Measurements from ENCODE around the gene SLC12A7. TPM values are rescaled to one million over a fixed set of nuclear protein-coding genes. Genes with fewer than 3 reads are reported as not detected.

SLC12A7 gene
- total and polyA plus RNA-seq, 2 of the 13 experiments (the other 11 are each of a cell fraction or from before 2014, with no cell fraction given) = 14.0 to 18.5 TPM

DNA sequence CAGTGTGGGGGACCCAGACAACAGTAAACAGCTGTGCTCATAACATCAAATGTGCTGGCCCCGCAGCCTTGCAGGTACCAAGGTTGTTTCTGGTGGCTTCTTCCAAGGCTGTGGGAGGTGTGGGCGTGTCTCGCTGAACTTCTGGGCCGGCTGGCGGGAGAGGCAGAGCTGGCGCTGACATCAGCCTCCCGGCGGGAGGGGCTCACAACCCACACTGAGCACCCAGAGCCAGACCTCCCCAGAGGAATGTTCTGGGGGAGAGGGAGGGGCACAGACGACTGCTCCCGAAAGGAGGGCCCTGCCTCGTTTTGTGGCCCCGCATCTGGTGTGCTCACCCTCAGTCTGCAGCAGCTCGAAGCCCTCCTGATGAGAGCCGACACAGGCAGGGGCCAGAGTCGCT is 6.9 kb upstream of the SLC12A7 start:
- CTCF ChIA-PET (ENCODE audit: low intra/inter-chr PET ratio, low total read pairs) = no interaction called here
- H3K4me3 ChIP-seq (replicated peaks in 1 of 3; ENCODE audit: insufficient read depth in 1 of 3, low read depth in 2 of 3, low read length in 3 of 3) = peak overlapping the region in 2 of 3 experiments; percentile 22 to 62; a peak in 2 of 6 replicates
- no peaks in the 10 kb centered on the region for H3K36me3 ChIP-seq (replicated peaks in 1 of 2; ENCODE audit: control insufficient read depth in 1 of 2, insufficient read depth in 2 of 2, low read length in 2 of 2)
- 0 out of 2 replicates have a peak overlapping the region, but pooled peaks have one; percentile 33 for H3K9ac ChIP-seq (ENCODE audit: insufficient read depth, low read depth, low read length)
- DNase-seq (ENCODE audit: low spot score) = no peak
- H3K79me2 ChIP-seq (ENCODE audit: insufficient read depth, low read length) = no peaks in the 10 kb centered on the region
- 0% methylated on average over 1 of the region's 15 CpGs for WGBS (ENCODE audit: low lambda C conversion rate)
- in situ Hi-C loops (cut with HindIII; ENCODE audit: extremely low pct_ligation_motif_present, low pct_unique_long_range_greater_than_20kb) = no loop called here
- no peaks in the 10 kb centered on the region for H4K20me1 ChIP-seq (ENCODE audit: insufficient read depth, low read length)
- ATAC-seq = peak; percentile 5
- FAIRE-seq = no peak
- no peak overlapping the region for H3K27ac ChIP-seq (ENCODE audit: extremely low read length, insufficient read depth, low read length)
- peaks cover 57% of the 10 kb centered on the region for H3K4me1 ChIP-seq (ENCODE audit: insufficient read depth, low read length)
- peaks cover 28 to 97% of the 10 kb centered on the region in 2 experiments for H3K27me3 ChIP-seq (ENCODE audit: control insufficient read depth in 1 of 2, insufficient read depth in 2 of 2, low read length in 2 of 2)
- 0 out of 2 replicates have a peak, but pooled peaks have one; percentile 41 for TF ChIP-seq EZH2 (conservative IDR thresholded peaks at IDR 0.05; ENCODE audit: low read depth, low read length)
- no peak for TF ChIP-seq CEBPG (CRISPR knock-in tag; IDR thresholded peaks at IDR 0.05)
- TF ChIP-seq DNMT1 (CRISPR knock-in tag; IDR thresholded peaks at IDR 0.05) = no peak
- TF ChIP-seq ZNF530 (CRISPR knock-in tag; IDR thresholded peaks at IDR 0.05; ENCODE audit: low read depth) = no peak
- TF ChIP-seq ZFP90 (CRISPR knock-in tag; IDR thresholded peaks at IDR 0.05; ENCODE audit: borderline replicate concordance) = no peak
- TF ChIP-seq KDM5B (CRISPR knock-in tag; IDR thresholded peaks at IDR 0.05; ENCODE audit: borderline replicate concordance) = peak; percentile 11; the same call in 1 of the 2 replicates
- TF ChIP-seq NR3C1 (CRISPR knock-in tag; IDR thresholded peaks at IDR 0.05) = no peak
- TF ChIP-seq CHCHD3 (CRISPR knock-in tag; IDR thresholded peaks at IDR 0.05) = no peak
- TF ChIP-seq REPIN1 (CRISPR knock-in tag; IDR thresholded peaks at IDR 0.05; ENCODE audit: borderline replicate concordance, low read depth) = 0 out of 2 replicates have a peak, but pooled peaks have one; percentile 6
- TF ChIP-seq ZFP36L2 (CRISPR knock-in tag; IDR thresholded peaks at IDR 0.05) = no peak
- TF ChIP-seq, protein P1, sequence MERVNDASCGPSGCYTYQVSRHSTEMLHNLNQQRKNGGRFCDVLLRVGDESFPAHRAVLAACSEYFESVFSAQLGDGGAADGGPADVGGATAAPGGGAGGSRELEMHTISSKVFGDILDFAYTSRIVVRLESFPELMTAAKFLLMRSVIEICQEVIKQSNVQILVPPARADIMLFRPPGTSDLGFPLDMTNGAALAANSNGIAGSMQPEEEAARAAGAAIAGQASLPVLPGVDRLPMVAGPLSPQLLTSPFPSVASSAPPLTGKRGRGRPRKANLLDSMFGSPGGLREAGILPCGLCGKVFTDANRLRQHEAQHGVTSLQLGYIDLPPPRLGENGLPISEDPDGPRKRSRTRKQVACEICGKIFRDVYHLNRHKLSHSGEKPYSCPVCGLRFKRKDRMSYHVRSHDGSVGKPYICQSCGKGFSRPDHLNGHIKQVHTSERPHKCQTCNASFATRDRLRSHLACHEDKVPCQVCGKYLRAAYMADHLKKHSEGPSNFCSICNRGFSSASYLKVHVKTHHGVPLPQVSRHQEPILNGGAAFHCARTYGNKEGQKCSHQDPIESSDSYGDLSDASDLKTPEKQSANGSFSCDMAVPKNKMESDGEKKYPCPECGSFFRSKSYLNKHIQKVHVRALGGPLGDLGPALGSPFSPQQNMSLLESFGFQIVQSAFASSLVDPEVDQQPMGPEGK (CRISPR knock-in tag; IDR thresholded peaks at IDR 0.05) = peak; percentile 53; the same call in 1 of the 2 replicates
- 0 out of 2 replicates have a peak, but pooled peaks have one; percentile 16 for TF ChIP-seq KMT2A (CRISPR knock-in tag; IDR thresholded peaks at IDR 0.05)
- no peak for TF ChIP-seq HOXA5 (CRISPR knock-in tag; IDR thresholded peaks at IDR 0.05)
- no peak for TF ChIP-seq ZSCAN12 (CRISPR knock-in tag; IDR thresholded peaks at IDR 0.05)
- TF ChIP-seq RBM39 (IDR thresholded peaks at IDR 0.05; ENCODE audit: low read depth, low read length, poor library complexity, severe bottlenecking) = peak; percentile 1
- TF ChIP-seq, protein P2, sequence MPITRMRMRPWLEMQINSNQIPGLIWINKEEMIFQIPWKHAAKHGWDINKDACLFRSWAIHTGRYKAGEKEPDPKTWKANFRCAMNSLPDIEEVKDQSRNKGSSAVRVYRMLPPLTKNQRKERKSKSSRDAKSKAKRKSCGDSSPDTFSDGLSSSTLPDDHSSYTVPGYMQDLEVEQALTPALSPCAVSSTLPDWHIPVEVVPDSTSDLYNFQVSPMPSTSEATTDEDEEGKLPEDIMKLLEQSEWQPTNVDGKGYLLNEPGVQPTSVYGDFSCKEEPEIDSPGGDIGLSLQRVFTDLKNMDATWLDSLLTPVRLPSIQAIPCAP (CRISPR knock-in tag; IDR thresholded peaks at IDR 0.05; ENCODE audit: low read depth) = no peak
- no peak for TF ChIP-seq MAX (IDR thresholded peaks at IDR 0.05)
- no peak for TF ChIP-seq RFXAP (CRISPR knock-in tag; IDR thresholded peaks at IDR 0.05; ENCODE audit: borderline replicate concordance)
- 0 out of 2 replicates have a peak, but pooled peaks have one; percentile 3 for TF ChIP-seq ZNF746 (CRISPR knock-in tag; IDR thresholded peaks at IDR 0.05)
- TF ChIP-seq ATF7 (IDR thresholded peaks at IDR 0.05) = no peak
- TF ChIP-seq ATF7 (CRISPR knock-in tag; IDR thresholded peaks at IDR 0.05) = no peak
- no peak for TF ChIP-seq XBP1 (CRISPR knock-in tag; IDR thresholded peaks at IDR 0.05)
- no peak for TF ChIP-seq ZSCAN9 (CRISPR knock-in tag; IDR thresholded peaks at IDR 0.05; ENCODE audit: borderline replicate concordance)
- no peak for TF ChIP-seq ZBTB8A (CRISPR knock-in tag; IDR thresholded peaks at IDR 0.05; ENCODE audit: borderline replicate concordance, low read depth)
- BruUV-seq (replicated peaks) = no TSS peak
- H3K4me2 ChIP-seq (ENCODE audit: low read depth, low read length) = peak overlapping the region; percentile 77
- H3K9me3 ChIP-seq (ENCODE audit: low read length) = no peaks in the 10 kb centered on the region
- intact Hi-C loops (cut with micrococcal nuclease; ENCODE audit: unreplicated experiment) = no loop called here
- no peak overlapping the region for H2AFZ ChIP-seq (ENCODE audit: low read length)
- POLR2A ChIA-PET = interaction anchor here (0.9 to 6.1 kb wide), 4 partner anchors 11 to 19 kb away, joined by 3 to 91 read pairs (median 10); no protein-coding TSS in a partner anchor
